Left lung (tissue), 10 donors: ENCODE measurements around the gene SPATA20. TPM values are rescaled to one million over a fixed set of nuclear protein-coding genes. Genes with fewer than 3 reads are reported as not detected.

Experiments
- ATAC-seq: fragments of 200-7000 bp; cut with Tn5 transposase; one replicate; pipeline ENCODE4 v1.9.1; 2020; ENCODE audit warnings: moderate library complexity
- DNase-seq, 4 donors: peaks; one replicate each; pipeline ENCODE4 v3.0.0-alpha.2; 2013 to 2020
- H3K27ac ChIP-seq, 2 donors: fragments of 200-600 bp; sonication (generic) in 1 of 2; one replicate each; pipeline versions ENCODE4 v1.5.0 to v1.8.0; 2020 to 2021
- H3K27me3 ChIP-seq, 2 donors: fragments of 200-600 bp; sonication (generic) in 1 of 2; one replicate each; pipeline versions ENCODE4 v1.5.0 to v1.8.0; 2020 to 2021
- H3K36me3 ChIP-seq, 2 donors: fragments of 200-600 bp; sonication (generic) in 1 of 2; one replicate each; pipeline versions ENCODE4 v1.5.0 to v1.8.0; 2020 to 2021
- H3K4me1 ChIP-seq, 2 donors: fragments of 200-600 bp; one replicate each; pipeline ENCODE4 v1.8.0; 2021
- H3K4me3 ChIP-seq, 2 donors: fragments of 200-600 bp; sonication (generic) in 1 of 2; one replicate each; pipeline versions ENCODE4 v1.5.0 to v1.8.0; 2020 to 2021; ENCODE audit warnings: mild to moderate bottlenecking in 1 of 2
- H3K9me3 ChIP-seq, 2 donors: fragments of 200-600 bp; sonication (generic) in 1 of 2; one replicate each; pipeline versions ENCODE4 v1.5.0 to v1.8.0; 2020 to 2021
- CTCF ChIP-seq, 2 donors: fragments of 200-600 bp; sonication (generic) in 1 of 2; IDR thresholded peaks; one replicate each; pipeline versions ENCODE4 v1.5.0 to v1.8.0; 2021; ENCODE audit warnings: antibody characterized with exemption in 2 of 2
- intact Hi-C, 2 donors: fragments of 100-400 bp; cut with DNase I; formaldehyde crosslinking; loops; one replicate each; pipeline versions ENCODE4 v1.11.2 to v1.14.2; 2022
- polyA plus RNA-seq, 6 donors: library from polyadenylated mRNA; unstranded; fragments of 120-200 nt; gene quantifications; one replicate each; pipeline ENCODE4 v1.2.1, GENCODE V29; 2013; ENCODE audit not compliant: insufficient read length in 6 of 6
- total RNA-seq, 2 donors: library from RNA; stranded (reverse); fragmentation: NEBNext Ultra II Directional; extraction: Animal tissue kit (Norgen Biotek cat#: 25700); gene quantifications; one replicate each; pipeline ENCODE4 v1.2.1, GENCODE V29; 2021
- donor health status: DM: no; HTN: yes; CAD: no.
- donor health status: DM: no; HTN: no; CAD: no.

Gene SPATA20
- total and polyA plus RNA-seq, 8 donors = 37.6 to 60.5 (median 47.7) TPM

- peaks cover 25 to 36% of the 10 kb centered on the region in 2 donors for H3K4me1 ChIP-seq
- H3K27ac ChIP-seq = no peak overlapping the region
- peak overlapping the region; percentile 7 to 47 for H3K4me3 ChIP-seq
- DNase-seq = peak in 1 of 4 donors; percentile 81
- H3K36me3 ChIP-seq = peaks cover 0 to 15% of the 10 kb centered on the region in 2 donors
- TF ChIP-seq CTCF (IDR thresholded peaks at IDR 0.05) = no peak
- peaks cover 38 to 76% of the 10 kb centered on the region in 2 donors for H3K27me3 ChIP-seq
- intact Hi-C loops = no loop called here
- H3K9me3 ChIP-seq = no peaks in the 10 kb centered on the region
- ATAC-seq = peak; percentile 4
Observed at GRCh38 chr17:50558941-50559614, 12.1 kb downstream of the SPATA20 start.

GRCh38 chr17:50559674-50560184 is 12.8 kb downstream of the SPATA20 start:
- peak overlapping the region; percentile 47 to 51 for H3K4me3 ChIP-seq
- no peak overlapping the region for H3K27ac ChIP-seq
- ATAC-seq (peak; percentile 59), DNase-seq (peak in 2 of 4 donors; percentile 72 to 81)
- H3K9me3 ChIP-seq = no peaks in the 10 kb centered on the region
- peaks cover 0 to 15% of the 10 kb centered on the region in 2 donors for H3K36me3 ChIP-seq
- TF ChIP-seq CTCF (IDR thresholded peaks at IDR 0.05) = no peak
- intact Hi-C loops = no loop called here
- H3K4me1 ChIP-seq = peaks cover 25 to 36% of the 10 kb centered on the region in 2 donors
- peaks cover 38 to 83% of the 10 kb centered on the region in 2 donors for H3K27me3 ChIP-seq

- Histone ChIP-seq H3K36me3 (peaks cover 0 to 11% of the 10 kb centered on the region in 2 donors), H3K4me3 (peak within 1 kb of the TSS; percentile 47 to 51), H3K9me3 (no peaks in the 10 kb centered on the region), H3K4me1 (peaks cover 25 to 36% of the 10 kb centered on the region in 2 donors), H3K27ac (no peak within 1 kb of the TSS), H3K27me3 (peaks cover 38 to 89% of the 10 kb centered on the region in 2 donors)
- intact Hi-C loops = no loop called here
- no peak for TF ChIP-seq CTCF (IDR thresholded peaks at IDR 0.05)
- DNase-seq (peak; percentile 87 to 96 (median 93)), ATAC-seq (peak; percentile 86)
Observed at GRCh38 chr17:50560185-50560824, 13.3 kb downstream of the SPATA20 start, which contains the start of gene CACNA1G. Gene CACNA1G, plus strand, starts transcription at chr17:50560715. Its CDS starts 745 bp downstream, at chr17:50561460.

GRCh38 chr17:50560931-50561745 is 14.2 kb downstream of the SPATA20 start:
- peaks cover 38 to 97% of the 10 kb centered on the region in 2 donors for H3K27me3 ChIP-seq

More at GRCh38 chr17:50560931-50561745, 14.2 kb downstream of the SPATA20 start:
- Histone ChIP-seq H3K9me3 (no peaks in the 10 kb centered on the region), H3K36me3 (peaks cover 0 to 2% of the 10 kb centered on the region in 2 donors), H3K4me3 (peak overlapping the region; percentile 47 to 51), H3K4me1 (peaks cover 25 to 36% of the 10 kb centered on the region in 2 donors), H3K27ac (no peak overlapping the region)
- TF ChIP-seq CTCF (IDR thresholded peaks at IDR 0.05) = no peak
- ATAC-seq (no peak), DNase-seq (peak in 1 of 4 donors; percentile 79)
- intact Hi-C loops = no loop called here
